NCI-H1105 treated with DMSO at 0.1 percent for 48 hours (cell line): ENCODE measurements around the gene U2AF2.

ENCODE experiments used
- DNase-seq: peaks from one replicate; lab custom pipeline; 2025; lab: John Stamatoyannopoulos, UW

U2AF2 gene

DNA sequence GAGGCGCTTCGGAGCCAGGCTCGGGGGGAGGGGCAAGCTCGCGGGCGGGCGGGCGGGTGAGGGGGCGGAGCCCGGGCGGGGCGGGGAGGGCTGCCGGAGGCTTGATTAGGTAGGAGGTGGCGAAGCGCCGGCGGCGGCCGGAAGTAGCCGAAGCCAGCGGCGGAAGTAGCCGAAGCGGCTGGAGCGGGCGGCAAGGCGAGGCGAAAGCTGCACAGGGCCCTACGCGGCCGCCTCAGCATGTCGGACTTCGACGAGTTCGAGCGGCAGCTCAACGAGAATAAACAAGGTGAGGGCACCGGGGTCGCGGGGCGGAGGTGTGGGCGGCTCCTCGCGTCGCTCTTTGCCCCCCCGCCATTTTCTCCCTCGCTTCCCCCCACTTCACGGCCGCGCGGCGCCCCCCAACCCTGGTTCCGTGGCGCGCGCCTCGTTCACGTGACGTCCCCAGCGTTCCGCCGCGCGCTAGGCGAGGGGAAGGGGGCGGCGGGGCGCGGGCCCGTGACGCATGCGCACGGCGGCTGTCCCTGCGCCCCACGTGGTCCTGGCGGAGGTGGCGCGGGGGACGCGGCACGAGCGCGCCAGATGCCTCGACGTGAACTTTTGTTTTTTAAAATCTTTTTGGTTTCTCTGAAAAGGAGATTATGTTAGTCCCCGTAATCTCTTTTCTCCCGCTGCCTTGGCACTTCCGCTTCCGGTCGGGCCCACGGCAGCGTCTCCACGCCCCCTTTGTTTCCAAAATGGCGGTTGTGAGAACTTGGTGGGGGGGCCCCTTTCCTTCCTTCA is at the start of gene U2AF2:
Gene U2AF2, plus strand, starts transcription at position 168 of the 780 bp plus-strand sequence. Its CDS starts 70 bp downstream, at position 238.
- peak; percentile 70 for DNase-seq

GRCh38 chr19:55605207-55605636 is 49.6 kb upstream of the U2AF2 start:
- DNase-seq, result peak; percentile 98

DNA sequence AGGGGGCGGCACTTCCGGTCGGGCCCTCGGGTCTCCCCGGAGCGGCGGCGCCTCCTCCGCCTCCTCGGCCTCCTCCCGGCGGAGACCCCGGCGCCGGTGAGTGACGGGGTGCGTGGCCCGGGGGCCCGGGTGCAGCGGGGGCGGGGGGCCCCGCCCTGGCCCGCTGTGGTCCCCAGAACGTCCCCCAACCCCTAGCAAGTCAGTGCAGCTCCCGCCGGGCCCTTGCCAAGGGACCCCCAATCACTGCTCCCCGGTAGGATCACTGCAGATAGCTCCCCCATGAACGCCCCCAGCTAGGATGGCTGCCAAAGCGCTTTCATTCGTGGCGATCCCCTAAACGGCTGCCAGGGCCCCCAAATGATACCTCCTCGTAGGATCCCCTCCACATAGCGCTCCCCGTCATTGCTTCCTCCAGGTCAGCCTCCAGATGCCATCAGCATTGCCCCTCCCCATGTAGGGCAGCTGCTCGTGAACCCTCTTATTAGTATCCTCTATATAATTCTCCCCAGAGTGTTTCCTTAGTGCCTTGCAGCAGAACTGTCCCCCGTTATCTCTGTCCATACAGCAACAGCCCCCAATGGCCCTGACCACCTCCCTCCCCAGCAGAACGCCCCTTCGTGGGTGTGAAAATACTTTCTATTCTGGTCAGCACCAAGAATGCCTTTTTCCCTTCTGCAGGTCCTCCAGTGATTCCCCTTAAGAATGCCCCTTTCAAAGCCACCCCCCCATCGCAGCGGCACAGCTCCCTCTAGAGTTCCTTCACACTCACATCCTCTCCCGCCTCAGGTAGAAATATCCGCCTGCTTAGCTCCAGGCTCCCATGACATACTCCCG is 49.0 kb upstream of the U2AF2 start, which contains the start of gene ZNF865:
Gene ZNF865, plus strand, starts transcription at position 11 of the 834 bp plus-strand sequence. CDS start 7,972 bp downstream, outside the sequence.
- DNase-seq, result peak; percentile 60

- no peak for DNase-seq
Observed at GRCh38 chr19:55606471-55606787, 48.4 kb upstream of the U2AF2 start.

DNA sequence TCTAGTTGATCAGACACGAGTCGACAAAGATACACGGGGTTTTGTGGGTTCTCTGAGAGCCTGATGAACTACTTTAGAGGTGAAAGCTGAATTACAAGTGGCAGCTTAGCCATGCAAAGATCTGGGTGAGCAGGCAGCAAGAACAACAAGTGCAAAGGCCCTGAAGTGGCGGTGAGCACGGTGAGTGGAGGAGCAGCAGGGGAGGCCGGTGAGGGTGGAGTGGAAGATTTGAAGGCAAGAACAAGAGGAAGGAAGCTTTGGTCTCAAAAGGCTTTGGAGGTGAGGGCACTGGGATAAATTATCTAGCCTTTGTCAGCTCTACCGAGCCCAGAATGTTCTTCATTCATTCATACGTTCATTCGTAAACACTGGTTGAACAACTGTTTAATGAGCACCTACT is 48.0 kb upstream of the U2AF2 start:
- no peak for DNase-seq

DNA sequence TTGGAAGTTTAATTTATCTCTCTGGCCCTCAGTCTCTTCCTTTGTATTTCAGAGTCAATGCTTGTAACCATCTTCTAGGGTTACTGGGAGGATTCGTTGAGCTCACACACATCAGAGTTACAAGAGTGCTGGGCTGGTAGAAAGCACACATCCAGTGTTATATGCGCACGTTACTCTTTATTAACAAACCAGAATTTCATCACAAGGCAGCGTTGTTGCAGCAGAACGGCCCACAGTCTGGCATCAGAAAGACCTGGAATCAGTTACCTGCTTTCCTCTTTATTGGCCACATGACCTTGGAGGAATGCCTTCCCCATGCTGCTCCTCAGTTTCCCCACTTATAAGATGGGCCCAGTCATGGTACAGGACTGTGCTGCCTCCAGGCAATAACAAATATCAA is 45.5 kb upstream of the U2AF2 start:
- no peak for DNase-seq

DNA sequence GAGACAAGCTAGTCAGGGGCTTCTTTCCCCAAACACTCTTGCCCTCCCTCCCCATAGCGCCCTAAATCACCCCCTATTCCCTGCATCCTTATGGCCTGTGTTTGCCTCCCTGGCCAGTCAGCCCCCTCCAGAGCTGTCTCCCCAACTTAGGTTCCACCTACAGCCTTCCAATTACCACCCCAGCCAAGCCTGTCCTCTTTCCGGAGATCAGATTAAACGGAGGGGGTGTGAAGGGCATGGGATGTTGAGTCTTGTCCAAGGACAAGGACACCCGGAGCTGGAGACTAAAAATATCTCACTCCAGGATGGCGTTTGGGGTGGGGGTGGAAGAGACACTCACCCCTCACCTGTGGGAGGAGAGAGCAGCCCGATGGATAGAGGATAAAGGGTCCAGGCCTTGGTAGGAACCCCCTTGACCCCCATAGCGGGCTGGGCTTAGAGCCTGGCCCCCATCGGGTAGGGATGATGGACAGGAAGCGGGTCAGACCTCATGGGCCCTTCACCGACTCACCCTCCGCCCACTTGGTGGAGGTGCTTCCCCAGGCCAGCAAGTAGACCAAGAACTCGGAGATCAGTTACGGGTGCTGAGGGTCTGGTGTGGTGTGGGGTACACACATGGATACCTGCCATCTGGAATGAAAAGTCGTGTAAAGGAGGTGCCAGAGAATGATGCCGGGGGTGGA is 43.4 kb upstream of the U2AF2 start:
- no peak for DNase-seq

DNA sequence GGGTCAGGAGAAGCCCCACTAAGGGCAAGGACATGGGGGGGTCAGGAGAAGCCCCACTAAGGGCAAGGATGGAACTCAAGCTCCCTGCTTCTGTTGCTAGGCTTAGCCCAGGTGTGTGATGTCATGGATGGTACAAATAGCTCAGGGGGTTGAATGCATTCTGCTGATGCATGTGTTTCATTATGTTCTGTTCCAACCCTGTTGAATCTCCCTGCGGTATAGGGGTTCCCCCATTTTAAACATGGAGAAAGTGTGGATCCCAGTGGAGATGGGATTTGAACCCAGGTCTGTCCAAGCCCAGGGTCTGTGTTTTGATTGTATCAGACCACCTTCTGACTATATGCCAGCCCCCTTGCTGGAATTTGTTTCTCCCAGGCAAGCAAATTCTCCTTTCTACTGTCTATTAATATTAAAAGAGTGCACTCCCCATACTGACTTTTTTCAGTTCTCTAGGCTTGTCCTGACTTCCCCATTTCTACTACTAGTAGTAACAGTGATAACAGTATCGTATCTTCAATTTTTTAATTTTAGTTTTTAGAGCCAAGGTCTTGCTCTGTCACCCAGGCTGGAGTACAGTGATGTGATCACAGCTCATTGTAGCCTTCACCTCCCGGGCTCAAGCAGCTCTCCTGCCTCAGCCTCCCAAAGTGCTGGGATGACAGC is 42.7 kb upstream of the U2AF2 start:
- no peak for DNase-seq

DNA sequence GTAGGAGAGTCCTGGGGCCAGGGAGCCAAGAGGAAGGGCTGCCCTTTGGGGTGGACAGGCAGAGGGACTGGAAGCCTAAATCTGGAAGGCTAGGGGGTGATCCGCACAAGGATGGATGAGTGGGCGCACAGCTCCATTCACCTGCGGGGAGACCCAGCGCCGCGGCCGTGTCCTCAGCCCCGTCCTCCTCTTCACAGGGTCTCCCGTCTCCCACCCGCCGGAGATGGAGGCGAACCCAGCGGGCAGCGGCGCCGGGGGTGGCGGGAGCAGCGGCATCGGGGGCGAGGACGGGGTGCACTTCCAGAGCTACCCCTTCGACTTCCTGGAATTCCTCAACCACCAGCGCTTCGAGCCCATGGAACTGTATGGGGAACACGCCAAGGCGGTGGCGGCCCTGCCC is 41.4 kb upstream of the U2AF2 start:
- no peak for DNase-seq

- DNase-seq, result no peak
Observed at GRCh38 chr19:55613930-55614710, 40.7 kb upstream of the U2AF2 start.

DNA sequence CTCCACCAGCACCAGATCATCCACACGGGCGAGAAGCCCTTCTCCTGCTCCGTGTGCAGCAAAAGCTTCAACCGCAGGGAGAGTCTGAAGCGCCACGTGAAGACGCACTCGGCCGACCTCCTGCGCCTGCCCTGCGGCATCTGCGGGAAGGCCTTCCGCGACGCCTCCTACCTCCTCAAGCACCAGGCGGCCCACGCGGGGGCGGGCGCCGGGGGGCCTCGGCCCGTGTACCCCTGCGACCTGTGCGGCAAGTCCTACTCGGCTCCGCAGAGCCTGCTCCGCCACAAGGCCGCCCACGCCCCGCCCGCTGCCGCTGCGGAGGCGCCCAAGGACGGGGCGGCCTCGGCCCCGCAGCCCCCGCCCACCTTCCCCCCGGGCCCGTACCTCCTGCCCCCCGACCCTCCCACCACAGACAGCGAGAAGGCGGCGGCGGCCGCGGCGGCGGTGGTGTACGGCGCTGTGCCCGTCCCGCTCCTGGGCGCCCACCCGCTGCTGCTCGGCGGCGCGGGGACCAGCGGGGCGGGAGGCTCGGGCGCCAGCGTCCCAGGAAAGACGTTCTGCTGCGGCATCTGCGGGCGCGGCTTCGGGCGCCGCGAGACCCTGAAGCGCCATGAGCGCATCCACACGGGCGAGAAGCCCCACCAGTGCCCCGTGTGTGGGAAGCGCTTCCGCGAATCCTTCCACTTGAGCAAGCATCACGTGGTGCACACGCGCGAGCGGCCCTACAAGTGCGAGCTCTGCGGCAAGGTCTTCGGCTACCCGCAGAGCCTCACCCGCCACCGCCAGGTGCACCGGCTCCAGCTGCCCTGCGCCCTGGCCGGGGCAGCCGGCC is 39.9 kb upstream of the U2AF2 start:
- no peak for DNase-seq

GRCh38 chr19:55615543-55616394 is 39.1 kb upstream of the U2AF2 start:
- DNase-seq, result no peak

GRCh38 chr19:55616395-55616875 is 38.4 kb upstream of the U2AF2 start:
- DNase-seq, result no peak

GRCh38 chr19:55617426-55617825 is 37.4 kb upstream of the U2AF2 start:
- DNase-seq, result no peak

- no peak for DNase-seq
Observed at GRCh38 chr19:55618426-55618825, 36.4 kb upstream of the U2AF2 start.

GRCh38 chr19:55619286-55619685 is 35.5 kb upstream of the U2AF2 start:
- DNase-seq, result no peak

DNA sequence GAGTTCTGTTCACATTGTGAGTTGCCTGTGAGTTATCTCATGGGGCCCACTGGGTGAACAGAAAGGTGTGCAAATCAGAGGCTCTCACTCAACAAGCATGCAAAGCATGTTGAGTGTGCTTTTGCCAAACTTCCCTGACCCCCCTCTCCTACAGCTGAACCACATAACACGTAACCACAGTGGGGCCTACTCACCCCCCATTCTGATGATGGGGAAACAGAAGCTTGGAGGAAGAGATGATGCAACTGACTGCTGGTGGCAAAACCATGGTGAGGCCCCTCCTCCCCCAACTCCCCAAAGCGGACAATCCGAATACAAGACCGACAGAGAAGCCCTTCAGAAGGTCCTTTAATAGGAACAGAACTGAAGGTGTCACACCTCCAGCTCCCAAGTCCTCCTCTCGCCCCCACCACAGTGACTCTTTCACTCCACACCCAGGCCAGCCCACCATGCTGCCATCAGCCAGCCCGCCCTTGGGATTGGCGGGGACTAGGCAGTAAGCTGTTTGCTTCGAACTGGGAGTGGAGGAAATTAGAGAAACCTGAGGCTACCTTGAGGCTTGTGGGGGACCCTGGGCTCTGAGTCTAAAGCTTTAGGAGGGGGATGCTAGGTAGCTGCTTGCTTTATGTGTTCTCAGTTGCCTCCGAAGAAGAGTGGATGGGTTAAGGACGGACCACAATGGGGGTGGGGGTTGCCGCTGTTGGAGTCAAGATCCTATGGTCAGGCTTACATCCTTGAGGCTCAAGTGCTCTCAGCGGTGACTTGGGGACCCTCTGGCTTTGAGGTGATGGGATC is 34.2 kb upstream of the U2AF2 start:
- DNase-seq, result no peak

DNA sequence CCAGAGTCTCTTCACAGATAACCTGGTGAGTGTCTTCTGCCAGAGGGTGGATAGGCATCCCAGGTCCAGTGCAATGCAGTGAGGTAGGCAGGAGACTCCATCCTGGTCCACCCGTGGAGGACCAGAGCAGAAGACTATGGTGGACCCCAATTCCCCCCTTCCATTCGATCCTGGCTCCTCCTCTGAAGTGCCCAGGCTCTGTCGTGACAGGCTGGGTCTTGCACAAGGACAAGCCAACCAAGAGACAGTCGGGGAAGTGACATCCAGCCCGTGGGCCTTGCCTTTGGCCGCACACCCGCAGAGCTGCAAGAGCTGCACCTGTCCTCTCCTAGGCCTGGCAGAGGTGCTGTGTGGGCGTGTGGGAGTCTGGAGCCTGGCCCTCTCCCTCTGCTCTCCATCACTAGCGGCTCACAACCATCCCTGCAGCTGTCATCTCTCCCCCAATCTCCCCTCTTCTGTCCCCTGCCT is 33.6 kb upstream of the U2AF2 start:
- no peak for DNase-seq
